Ecto neural progenitor cell (in vitro differentiated cells): Measurements from ENCODE around the gene COPA.
A peak's percentile ranks its signal among the peaks of the same experiment; 100 is the strongest.

Experiments used
- DNase-seq: peaks from one replicate; pipeline ENCODE4 v3.0.0-alpha.2; 2018; ENCODE audit warnings: low spot score

Gene COPA

DNA sequence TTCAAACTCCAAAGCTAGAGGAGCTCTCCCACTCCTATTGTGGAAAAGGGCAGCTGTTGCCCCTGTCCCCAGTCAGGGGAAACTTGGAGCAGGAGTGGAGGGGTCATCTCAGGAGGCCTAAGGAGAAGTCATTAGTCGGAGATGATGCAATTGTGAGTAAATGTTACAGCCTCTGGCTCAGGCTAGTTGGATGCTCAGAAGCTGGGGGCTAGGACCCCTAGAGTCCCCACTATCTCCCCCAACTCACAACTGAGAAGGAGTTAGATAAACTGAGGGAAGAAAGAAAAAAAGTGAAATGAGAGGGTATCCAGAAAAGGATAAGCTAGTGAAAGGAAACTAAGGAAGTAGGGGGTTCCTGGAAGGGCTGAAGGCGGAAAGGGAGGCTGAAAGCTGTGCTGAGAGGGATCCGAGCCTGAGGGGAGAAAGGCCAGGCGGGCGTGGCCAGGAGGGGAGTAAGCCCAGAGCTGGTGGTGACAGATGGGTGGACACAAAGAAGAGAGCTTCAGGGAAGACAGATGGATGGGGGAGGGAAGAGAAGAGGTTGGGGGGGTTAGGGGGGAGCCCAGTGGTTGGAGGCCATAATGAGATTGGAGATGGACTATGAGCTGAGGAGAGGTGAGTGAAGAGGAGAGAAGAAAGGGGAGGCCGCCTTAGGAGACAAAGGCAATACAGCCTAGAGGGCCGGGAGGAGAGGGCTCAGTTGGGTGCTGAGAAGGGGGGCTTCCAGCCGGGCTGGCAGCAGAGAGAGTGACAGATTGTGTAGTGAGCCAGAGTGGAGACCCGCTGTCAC is 19.3 kb upstream of the COPA start:
- DNase-seq: peak; percentile 76

DNA sequence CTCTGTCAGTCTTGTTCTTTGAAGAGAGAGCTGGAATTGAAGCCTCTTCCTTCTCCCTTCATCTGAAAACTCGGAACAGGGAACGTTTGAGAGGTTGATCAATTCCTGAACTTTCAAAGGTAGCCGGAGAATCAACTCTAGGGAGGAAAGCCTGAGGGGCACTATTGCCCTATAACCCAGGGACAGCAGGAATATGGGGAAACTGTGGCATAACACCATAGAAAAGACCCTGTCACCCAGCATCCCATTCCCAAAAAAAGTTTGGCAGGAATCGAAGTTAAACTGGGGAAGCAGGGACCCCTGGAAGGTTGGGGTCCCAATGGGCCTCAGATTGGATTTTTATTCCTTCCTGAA is 18.7 kb upstream of the COPA start:
- DNase-seq: no peak

DNA sequence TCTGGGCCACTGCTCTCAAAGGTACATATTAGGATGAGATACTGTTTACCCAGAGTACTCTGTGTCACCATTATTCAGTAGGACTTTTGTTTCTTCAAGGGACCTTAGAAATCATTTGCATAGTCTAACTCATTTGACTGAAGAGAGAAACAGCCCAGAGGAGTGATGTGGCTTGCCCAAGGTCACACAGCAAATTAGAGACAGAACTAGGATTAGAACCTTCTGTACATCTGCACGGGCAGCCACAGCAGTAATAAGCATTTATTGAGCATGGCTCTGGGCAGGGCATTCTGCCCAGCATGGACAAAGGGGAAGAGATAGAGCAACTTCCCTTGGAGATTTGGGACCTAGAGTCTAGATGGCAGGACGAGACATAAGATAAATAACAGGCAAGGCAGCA is 18.1 kb upstream of the COPA start:
- DNase-seq: no peak

DNA sequence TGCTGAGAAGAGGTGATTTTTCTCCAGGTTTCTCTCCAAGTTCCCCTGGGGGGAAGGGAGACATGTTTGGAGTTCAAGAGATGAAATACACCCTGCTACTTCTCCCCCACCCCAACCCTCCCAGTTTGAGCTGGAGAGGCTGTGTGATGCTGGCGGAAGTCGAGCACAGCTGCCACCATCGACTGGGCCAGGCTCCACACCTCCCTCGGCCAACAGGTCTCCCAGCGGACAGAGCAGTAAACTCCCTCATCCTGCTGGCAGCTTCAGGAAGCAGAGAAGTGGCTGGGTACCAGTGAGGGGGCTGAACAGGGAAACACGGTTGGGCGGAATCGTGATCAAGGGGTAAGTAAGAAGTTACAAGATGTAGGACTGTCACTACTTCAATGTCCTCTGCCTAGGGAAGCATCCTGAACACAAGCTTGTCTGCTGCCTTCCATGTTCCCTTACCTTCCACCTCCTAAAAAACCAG is 17.2 kb upstream of the COPA start:
- no peak for DNase-seq

DNA sequence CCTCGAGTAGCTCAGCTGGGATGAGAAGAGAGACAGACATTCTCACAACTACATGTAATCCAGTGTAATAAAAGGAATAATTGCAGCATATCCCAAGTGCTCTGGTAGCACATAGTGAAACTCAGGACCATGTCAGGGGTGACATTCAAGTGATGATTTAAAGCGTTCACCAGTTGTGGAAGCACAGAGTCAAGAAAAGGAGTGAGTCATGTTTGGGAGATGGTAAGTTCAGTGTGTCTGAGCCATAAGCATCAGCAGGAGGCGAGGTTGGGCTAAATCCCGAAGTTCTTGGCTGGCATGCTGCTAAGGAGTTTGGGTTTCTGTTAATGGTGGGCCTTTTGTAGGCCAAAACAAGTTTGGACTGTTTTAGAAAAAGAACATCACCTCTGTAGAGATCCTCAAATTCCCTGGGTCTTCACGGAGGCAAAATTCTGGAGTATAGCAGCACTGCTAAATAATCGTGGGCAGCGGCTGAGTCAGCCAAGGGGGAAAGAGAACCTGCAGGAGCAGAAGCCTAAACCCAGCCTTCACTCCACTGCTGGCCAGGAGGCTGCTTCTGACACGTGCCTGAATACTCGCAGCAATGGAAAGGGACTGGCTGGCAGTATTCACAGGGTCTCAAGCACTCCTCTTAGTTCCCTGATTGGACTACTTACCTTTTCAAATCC is 16.6 kb upstream of the COPA start:
- DNase-seq: no peak

DNA sequence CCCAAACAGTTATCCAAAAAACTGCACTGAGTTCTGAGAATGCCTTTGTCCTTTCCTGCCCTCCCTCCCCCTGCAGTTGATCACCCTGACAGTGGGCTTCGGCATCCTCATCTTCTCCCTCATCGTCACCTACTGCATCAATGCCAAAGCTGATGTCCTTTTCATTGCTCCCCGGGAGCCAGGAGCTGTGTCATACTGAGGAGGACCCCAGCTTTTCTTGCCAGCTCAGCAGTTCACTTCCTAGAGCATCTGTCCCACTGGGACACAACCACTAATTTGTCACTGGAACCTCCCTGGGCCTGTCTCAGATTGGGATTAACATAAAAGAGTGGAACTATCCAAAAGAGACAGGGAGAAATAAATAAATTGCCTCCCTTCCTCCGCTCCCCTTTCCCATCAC is 15.0 kb upstream of the COPA start:
- no peak for DNase-seq

DNA sequence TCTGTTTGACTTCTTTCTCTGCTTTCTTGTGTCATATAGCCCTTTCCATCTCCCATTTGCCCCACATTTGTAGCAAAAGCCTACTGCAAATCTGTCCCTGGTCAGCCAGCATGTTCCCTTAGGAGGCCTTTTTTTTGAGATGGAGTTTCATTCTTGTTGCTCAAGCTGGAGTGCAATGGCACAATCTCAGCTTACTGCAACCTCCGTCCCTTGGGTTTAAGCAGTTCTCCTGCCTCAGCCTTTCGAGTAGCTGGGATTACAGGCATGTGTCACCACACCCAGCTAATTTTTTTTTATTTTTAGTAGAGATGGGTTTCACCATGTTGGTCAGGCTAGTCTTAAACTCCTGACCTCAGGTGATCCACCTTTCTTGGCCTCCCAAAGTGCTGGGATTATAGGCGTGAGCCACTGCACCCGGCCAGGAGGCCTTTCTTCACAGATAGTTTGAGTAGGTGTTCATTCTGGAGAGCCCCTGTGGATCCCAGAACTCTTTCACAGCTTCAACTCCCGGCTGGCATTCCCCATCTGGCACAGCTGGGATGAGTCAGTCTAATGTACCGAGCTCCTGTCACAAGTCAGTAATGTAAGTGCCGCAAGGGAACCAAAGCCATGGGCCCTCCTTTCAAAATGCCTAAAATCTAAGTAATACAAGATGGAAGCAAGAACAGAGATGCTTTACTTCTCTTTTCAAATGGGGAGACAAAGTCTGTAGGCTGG is 14.4 kb upstream of the COPA start:
- DNase-seq: no peak

DNA sequence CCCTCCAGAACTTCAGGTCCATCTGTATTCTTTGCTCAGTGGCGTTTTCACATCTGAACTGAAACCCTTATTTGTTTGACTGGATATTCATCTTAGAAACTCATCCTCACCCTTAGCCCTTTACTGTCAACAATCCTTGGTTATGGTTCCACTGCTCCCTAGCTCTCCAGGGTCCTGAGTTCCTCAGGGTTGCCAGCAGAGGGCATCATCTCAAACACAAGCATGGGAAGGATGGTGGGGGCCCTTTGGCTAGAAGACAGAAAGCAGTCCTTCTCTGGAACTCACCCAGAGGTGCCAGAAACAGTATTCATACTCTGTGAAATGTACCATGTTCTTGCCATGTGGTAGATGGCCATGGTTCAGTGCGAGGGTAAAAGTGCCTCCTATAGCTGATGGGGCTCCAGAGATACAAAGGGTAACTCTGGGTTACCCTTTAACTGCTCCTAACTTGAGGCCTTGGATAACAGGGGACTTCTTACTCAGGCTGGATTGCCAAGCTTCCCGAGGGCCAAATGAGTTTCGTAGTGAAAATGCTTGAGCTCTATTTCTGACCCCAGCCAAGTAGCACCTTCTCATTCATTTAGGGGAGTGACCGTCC is 11.4 kb upstream of the COPA start:
- DNase-seq: no peak

DNA sequence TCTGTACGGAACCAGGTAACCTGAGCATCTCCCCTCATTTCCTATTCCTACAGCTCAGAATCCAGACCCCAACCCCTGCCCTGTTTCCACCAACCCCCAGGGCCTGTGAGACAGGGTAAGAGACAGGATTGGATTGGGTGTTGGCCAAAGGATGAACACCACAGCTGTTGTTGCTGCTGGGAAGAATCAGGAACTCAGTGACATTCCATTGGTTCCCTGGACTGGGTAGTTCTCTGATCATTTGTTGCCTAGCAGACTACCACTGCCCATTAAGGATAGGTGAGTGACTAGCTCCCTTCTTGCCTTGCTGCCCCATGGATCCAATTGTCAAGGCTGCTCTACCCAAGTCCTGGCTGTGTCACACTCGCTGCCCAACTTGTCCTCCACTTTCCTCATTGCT is 10.2 kb upstream of the COPA start:
- DNase-seq: no peak

DNA sequence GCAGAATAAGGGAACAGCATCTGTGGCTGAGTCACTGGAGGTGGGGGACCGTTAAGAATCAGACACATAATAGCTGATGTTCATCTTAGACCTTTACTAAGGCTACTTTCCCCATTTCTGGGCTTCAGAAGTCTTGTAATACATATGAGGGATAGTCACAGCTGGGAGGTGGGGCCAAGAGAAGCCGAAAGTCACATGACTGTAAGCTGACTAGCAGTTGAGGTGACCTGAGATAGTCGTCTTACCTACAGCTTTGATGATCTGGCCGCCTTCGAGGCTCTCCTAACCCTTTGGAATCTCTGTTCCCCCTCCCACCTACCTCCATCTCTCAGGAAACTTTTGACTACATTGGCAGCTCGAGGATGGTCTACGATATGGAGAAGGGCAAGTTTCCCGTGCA is 9.5 kb upstream of the COPA start:
- no peak for DNase-seq

DNA sequence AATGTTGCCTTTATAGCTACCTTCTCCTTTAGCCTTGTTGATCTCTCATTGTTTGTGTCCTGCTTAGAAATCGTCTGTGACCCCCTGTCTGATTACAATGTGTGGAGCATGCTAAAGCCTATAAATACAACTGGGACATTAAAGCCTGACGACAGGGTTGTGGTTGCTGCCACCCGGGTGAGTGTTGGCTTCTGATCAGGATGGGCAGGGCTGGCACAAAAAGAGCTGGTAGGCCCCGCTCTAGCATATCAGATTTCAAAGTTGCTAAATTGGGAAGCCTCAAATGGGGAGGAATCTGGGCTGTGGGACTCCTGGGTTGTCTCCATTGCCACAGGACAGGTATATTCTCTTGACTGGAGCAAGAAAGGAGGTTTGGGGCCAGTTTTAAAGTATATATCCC is 8.6 kb upstream of the COPA start:
- DNase-seq: no peak

DNA sequence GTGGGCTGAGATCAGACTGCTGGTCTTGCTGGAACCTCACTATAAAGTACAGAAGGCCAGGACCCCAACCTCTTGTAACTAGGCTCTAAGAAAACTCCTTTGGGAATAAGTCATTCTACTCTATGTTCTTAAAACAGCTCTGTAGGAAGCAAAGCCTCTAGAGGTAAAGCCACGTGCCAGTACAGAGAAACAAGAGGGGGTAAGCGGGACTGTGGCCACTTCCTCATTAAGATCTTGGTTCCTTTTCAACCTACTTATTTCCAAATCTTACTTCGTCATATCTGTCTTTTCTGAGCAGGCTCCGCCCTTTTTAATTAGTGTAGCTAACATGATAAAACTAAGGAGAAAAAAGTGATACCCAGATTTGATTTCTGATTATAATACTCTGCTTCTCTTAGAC is 3.9 kb upstream of the COPA start:
- DNase-seq: no peak

DNA sequence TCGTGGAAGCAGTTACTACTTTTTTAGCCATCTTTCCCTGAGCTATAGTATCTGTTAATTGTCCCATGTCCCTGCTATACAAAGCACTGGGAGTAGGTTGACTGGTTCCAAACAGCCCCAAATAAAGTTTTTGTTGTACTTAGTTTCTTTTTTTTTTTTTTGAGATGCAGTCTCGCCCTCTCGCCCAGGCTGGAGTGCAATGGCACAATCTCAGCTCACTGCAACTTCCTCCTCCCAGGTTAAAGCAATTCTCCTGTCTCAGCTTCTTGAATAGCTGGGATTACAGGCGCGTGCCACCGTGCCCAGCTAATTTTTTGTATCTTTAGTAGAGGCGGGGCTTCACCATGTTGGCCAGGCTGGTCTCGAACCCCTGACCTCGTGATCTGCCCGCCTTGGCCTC is 3.4 kb upstream of the COPA start:
- DNase-seq: no peak

DNA sequence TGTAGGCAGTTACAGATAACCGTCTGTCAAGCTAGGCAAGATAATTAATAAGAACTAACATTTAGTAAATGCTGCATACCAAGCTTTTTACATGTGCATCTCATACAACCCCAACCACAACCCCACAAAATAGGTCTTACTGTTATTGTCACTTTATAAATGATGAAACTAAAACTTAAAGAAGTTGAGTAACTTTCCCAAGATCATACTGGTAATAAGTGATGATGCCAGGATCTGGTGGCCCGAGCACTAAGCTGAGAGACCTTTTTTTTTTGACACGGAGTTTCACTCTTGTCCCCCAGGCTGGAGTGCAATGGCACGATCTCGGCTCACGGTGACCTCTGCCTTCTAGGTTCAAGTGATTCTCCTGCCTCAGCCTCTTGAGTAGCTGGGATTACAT is 1.9 kb upstream of the COPA start:
- no peak for DNase-seq

DNA sequence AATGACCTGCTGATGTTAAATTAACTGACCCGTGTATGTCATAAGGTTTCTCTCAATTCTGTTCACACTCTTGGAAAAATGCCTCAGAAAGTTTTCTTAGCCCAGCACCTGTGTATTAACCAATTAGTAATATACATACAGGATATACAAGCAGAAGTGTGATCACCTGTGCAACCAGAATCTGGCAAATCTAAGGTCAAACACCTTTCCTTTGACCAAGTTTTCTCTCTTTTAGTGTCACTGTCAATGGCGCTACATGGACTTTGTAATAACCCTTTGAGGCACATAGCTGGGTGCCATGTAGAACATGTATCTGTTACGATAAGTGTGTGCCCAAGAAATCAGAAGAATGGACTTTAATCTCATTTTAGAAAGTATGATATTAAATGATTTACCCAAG is 1.2 kb upstream of the COPA start:
- DNase-seq: no peak

DNA sequence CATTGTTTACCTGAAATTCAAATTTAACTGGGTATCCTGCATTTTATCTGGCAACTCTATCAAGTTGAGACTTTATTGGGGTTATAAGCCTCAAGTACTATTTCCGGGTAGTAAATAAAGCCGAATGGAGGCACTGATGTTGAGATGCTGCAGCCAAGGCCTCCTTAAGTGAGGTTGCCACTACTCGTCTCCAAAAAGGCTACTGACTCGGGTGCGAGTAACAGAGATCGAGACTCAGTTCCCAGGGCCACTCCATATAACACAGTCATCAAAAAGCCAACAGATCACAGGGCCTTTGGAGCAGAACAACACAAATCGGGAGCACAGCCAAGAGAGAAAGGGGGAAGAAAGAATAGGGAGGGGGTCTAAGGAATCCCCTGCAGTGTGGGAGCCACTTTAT is 524 bp downstream of the COPA start:
- DNase-seq: no peak

DNA sequence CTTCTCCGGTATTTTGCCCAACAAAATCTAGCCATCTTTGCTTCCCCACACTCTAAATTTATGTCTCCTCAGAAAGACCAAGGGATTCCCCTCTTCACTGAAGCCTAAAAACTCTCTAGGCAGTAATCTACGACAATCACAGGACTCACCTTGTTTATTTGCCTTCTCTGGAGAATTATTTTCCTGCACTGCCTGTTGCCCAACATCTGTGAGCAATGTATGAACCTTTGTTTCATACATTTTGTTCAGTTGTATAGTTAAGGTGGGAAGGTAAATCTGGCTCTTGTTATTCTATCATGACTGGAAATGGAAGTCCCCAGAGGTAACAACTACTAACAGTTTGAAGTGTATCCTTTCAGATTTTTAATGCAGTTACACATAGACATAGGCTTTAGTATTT is 2.2 kb downstream of the COPA start:
- DNase-seq: no peak

DNA sequence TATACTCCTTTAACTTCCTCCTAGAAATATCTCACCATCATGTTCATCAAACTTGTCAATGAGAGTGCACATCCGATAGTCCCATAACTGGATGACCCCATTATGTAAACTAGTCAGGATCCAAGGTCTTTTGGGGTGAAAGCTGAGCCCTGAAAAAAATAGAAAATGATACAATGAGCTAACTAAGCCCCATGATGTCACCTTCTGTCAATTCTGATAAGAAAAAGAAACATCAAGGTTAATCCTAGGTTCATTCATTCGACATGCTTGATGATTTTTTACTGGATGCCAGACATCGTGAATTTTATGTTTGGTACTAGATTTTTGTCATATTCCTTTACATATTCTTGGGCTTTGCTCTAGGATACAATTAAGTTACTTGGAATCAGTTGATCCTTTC is 2.9 kb downstream of the COPA start:
- no peak for DNase-seq

DNA sequence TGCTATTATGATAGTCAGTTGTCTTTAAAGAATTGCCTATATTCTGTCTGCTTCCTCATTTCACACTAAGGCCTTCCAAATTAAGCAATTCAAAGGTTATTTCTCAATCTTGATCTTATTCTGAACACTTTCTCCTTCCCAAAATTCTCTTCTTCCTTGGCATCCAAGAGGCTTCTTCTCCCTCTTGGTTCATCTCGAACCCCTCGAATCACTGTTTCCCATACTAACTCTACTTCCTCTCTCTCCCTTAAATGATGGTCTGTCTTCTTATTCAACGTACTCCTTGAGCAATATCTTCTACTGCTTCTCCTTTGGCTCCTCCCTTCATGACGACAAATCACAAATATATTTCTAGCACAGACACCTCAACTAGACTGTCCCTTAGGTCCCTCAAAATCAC is 4.5 kb downstream of the COPA start:
- no peak for DNase-seq

DNA sequence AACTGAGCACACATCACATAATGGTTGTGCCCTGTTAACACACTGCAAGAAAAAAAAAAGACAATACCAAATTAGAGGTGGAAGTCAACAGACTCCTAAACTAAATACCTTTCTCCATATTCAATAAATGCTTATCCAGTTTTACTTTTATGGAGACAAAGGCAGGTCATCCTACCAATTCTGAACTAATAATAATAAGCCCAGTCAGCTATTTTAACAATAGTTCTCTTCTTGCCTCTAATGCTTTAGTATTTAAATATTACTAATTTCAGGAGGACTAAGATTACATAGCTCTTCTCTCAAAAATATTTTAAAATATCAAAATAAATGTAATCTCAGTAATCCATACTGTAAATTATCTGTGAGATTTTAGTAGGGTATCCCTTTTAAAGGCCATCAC is 10.5 kb downstream of the COPA start:
- DNase-seq: no peak

DNA sequence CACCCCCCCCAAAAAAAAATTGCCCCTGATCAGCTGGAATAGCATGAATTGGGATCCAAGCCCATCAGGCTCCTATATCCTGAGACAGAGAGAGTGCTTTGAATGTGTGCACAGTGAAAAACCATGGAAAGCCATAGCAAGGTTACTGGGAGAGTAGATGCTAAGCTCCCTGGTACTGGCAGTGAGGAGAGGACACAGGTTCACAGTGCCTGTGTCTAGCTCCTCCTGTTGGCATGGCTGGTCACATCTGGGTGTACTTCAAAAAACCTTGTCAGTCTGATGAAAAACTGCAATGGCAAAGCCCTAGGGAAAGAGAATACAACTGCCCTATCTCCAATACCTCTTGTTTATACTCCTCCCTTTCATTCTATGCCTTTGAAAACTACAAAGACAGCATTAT is 12.9 kb downstream of the COPA start:
- no peak for DNase-seq

DNA sequence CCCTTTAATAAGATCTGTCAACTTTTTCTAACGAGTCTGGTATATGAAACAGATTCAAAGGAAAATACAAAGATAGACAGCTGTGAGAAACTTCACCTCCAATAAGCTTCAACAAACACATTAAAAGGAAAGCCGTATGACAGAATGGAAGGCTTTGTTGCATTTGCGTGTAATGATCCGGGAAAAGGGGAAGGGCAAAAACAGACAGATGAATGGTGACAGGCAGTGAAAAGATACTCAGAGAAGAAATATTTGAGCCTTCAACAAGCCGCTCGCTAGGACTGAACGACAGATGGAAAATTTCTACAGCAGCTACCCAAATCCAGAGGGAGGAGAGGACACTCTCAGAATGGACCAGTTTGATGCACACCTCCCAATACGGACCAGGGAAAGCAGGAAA is 14.9 kb downstream of the COPA start:
- DNase-seq: no peak

DNA sequence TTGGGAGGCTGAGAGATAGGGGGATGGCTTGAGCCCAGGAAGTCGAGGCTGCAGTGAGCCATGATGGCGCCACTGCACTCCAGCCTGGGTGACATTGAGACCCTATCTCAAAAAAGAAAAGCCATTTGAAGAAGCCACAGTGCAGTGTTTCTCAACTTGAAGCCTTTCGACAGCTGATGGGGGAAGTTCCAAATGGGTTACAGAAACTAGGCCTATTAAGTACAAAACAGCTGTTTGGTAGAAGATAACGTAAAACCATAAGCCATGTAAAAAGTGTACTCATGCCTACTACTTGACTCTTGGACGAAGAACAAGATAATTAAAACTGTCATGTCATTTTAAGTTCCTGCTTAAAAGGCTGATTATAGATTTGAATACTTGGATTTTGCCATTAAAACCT is 16.6 kb downstream of the COPA start:
- no peak for DNase-seq
